ENCODE results near the gene DBNL.

DBNL gene

GRCh38 chr7:44110719-44111635, 66.5 kb downstream of the DBNL start:
- TF ChIP-seq EP300 (IDR thresholded peaks at IDR 0.05; ENCODE audit: borderline replicate concordance) (no peak), EGR1 (IDR thresholded peaks at IDR 0.05) (no peak), CEBPB (IDR thresholded peaks at IDR 0.05) (no peak), CREB1 (IDR thresholded peaks at IDR 0.05; ENCODE audit: low read depth) (no peak), REST (IDR thresholded peaks at IDR 0.05; ENCODE audit: low read depth) (no peak), TAF1 (IDR thresholded peaks at IDR 0.05; ENCODE audit: low read depth) (no peak), USF1 (IDR thresholded peaks at IDR 0.05) (no peak), TEAD4 (IDR thresholded peaks at IDR 0.05) (no peak), ZBTB7A (IDR thresholded peaks at IDR 0.05; ENCODE audit: low read depth) (no peak), MAX (IDR thresholded peaks at IDR 0.05) (no peak), FOXM1 (IDR thresholded peaks at IDR 0.05; ENCODE audit: borderline replicate concordance, low read depth) (no peak), NFIC (IDR thresholded peaks at IDR 0.05) (no peak), YY1 (IDR thresholded peaks at IDR 0.05; ENCODE audit: low read depth) (no peak), RAD21 (IDR thresholded peaks at IDR 0.05; ENCODE audit: low read depth) (no peak), TCF12 (IDR thresholded peaks at IDR 0.05; ENCODE audit: low read depth) (no peak)

Data from Ishikawa (cell line).